ENCODE results near the gene KCNMA1. TPM values are rescaled to one million over a fixed set of nuclear protein-coding genes. Genes with fewer than 3 reads are reported as not detected.

Gene KCNMA1
- total RNA-seq, 1 experiment from 2014 or later = 0.49 TPM

DNA sequence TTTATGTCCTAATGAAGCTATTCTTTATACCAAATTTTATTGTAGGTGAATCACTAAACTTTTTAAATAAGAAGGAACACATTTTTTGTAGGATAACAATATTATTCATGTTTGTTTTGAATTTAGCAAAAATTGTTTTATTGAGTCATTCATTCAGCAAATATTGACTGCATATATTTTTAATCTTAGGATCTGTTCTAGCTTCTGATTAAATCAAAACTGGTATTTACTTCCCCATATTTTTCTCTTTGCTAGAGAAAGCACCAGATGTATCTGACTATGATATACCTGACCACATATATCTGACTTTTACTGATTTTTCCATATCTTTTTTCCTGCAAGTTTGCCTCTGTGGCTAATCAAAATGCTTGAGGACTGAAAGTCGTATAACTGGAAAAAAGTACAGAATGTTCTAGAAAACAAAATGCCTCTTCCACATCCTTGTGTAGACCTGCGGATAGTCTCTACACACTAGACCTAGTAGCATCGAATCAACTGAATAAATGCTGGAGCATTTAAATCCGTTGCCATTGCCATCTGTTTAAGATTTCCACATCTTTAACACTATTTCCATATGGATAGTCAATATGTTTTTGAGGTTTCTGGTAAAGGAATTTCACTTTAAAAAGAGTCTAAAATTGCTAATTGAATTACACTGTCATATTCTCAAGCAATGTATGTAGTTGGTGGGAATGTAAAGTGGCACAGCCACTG lies 594.7 kb downstream of the KCNMA1 start:
- Histone ChIP-seq H3K4me2 (ENCODE audit: low read length) (no peak overlapping the region), H4K20me1 (ENCODE audit: insufficient read depth) (no peaks in the 10 kb centered on the region), H3K27me3 (ENCODE audit: insufficient read depth, low read length) (peaks cover 58% of the 10 kb centered on the region), H3K9me3 (ENCODE audit: control insufficient read depth in 1 of 2, insufficient read depth in 1 of 2, low read depth in 1 of 2, low read length in 2 of 2) (no peaks in the 10 kb centered on the region), H3K36me3 (ENCODE audit: control insufficient read depth in 1 of 2, insufficient read depth in 2 of 2, low read length in 2 of 2) (no peaks in the 10 kb centered on the region), H3K79me2 (ENCODE audit: insufficient read depth, low read length) (no peaks in the 10 kb centered on the region), H3K27ac (ENCODE audit: low read depth, low read length) (no peak overlapping the region), H3K9me2 (ENCODE audit: insufficient read depth) (no peaks in the 10 kb centered on the region), H3K4me1 (ENCODE audit: control insufficient read depth in 1 of 2, insufficient read depth in 2 of 2, low read length in 2 of 2) (no peaks in the 10 kb centered on the region), H2AFZ (ENCODE audit: low read depth, low read length, poor library complexity, severe bottlenecking) (no peak overlapping the region), H3K4me3 (replicated peaks in 1 of 2; ENCODE audit: low read depth in 1 of 2, low read length in 2 of 2) (no peak overlapping the region), H3K9ac (ENCODE audit: low read length) (no peak overlapping the region)
- ChIA-PET RAD21 (ENCODE audit: low non-redundant PET in 1 of 2, low total read pairs in 2 of 2, uncharacterized antibody in 2 of 2, unreplicated experiment in 2 of 2) (no interaction called here), CTCF (no interaction called here), POLR2A (no interaction called here)
- intact Hi-C loops (cut with micrococcal nuclease) = no loop called here
- TF ChIP-seq POLR2AphosphoS5 (IDR thresholded peaks at IDR 0.05; ENCODE audit: low read depth, low read length) (no peak), RAD21 (IDR thresholded peaks at IDR 0.05; ENCODE audit: low read depth) (no peak), POLR2A (IDR thresholded peaks at IDR 0.05; ENCODE audit: borderline replicate concordance, extremely low read depth, insufficient read depth, insufficient read length) (no peak), EZH2 (IDR thresholded peaks at IDR 0.05) (no peak)
- no TSS peak for BruUV-seq (replicated peaks)
- DNase-seq (ENCODE audit: low read depth, low spot score) (no peak), ATAC-seq (no peak)

DNA sequence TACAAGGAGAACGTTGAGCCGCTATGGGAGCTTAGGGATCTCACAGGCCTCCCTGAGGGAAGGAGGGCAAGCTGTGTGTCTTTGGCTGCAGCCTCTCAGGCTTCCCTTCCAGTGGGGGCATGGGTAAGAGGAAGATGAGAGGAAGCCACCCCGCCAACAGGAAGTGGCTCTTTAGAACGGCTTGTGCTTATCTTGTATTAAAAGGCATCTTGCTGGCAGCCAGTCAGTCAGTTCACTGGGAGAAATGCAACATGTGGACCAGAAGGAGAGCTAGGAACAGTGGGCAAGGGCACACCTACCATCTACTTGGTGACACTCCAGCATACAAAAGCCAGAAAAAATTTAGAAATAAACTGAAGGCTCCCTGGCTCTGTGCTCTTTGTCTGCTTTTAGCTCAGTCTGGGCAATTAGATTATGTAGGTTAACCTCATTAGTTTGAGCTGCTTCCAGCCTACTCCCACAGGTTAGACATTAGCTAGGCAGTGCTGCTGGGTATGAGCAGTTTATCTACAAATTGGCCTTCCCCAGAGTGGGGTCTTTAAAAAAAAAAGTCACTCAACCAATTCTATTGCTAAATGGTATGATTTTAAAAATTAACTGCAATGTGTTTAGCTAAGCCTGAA lies 595.9 kb downstream of the KCNMA1 start:
- RAD21 ChIA-PET (ENCODE audit: low non-redundant PET in 1 of 2, low total read pairs in 2 of 2, uncharacterized antibody in 2 of 2, unreplicated experiment in 2 of 2) = no interaction called here
- no peak for DNase-seq (ENCODE audit: low read depth, low spot score)
- no peak overlapping the region for H3K27ac ChIP-seq (ENCODE audit: low read depth, low read length)
- TF ChIP-seq REST (IDR thresholded peaks at IDR 0.05; ENCODE audit: low read depth) = no peak
- ATAC-seq = no peak
- CTCF ChIA-PET = no interaction called here
- no peak overlapping the region for H3K9ac ChIP-seq (ENCODE audit: low read length)
- H3K9me3 ChIP-seq (ENCODE audit: control insufficient read depth in 1 of 2, insufficient read depth in 1 of 2, low read depth in 1 of 2, low read length in 2 of 2) = no peaks in the 10 kb centered on the region
- H3K36me3 ChIP-seq (ENCODE audit: control insufficient read depth in 1 of 2, insufficient read depth in 2 of 2, low read length in 2 of 2) = no peaks in the 10 kb centered on the region
- no TSS peak for BruUV-seq (replicated peaks)
- H3K79me2 ChIP-seq (ENCODE audit: insufficient read depth, low read length) = no peaks in the 10 kb centered on the region
- no peak overlapping the region for H3K4me2 ChIP-seq (ENCODE audit: low read length)
- POLR2A ChIA-PET = no interaction called here
- H2AFZ ChIP-seq (ENCODE audit: low read depth, low read length, poor library complexity, severe bottlenecking) = no peak overlapping the region
- H3K9me2 ChIP-seq (ENCODE audit: insufficient read depth) = no peaks in the 10 kb centered on the region
- H3K4me1 ChIP-seq (ENCODE audit: control insufficient read depth in 1 of 2, insufficient read depth in 2 of 2, low read length in 2 of 2) = no peaks in the 10 kb centered on the region
- no peaks in the 10 kb centered on the region for H4K20me1 ChIP-seq (ENCODE audit: insufficient read depth)
- H3K4me3 ChIP-seq (replicated peaks in 1 of 2; ENCODE audit: low read depth in 1 of 2, low read length in 2 of 2) = no peak overlapping the region
- H3K27me3 ChIP-seq (ENCODE audit: insufficient read depth, low read length) = peaks cover 49% of the 10 kb centered on the region
- intact Hi-C loops (cut with micrococcal nuclease) = no loop called here

Measured in HCT116 (cell line).